ENCODE data around the gene CORO7.
"Not testable (repeated sequence)": the region's sequence is repeated elsewhere in the genome, so short reads cannot be mapped to it uniquely, and the experiment has no call there.

Gene CORO7

GRCh38 chr16:4401094-4401501 is 15.3 kb downstream of the CORO7 start:
- peaks cover 22% of the 10 kb centered on the region for H3K4me1 Mint-ChIP-seq
- peak overlapping the region; percentile 88 for H3K27ac Mint-ChIP-seq
- no peak for ATAC-seq (ENCODE audit: low read depth)
- no peak for DNase-seq (ENCODE audit: low spot score in 2 of 2)
- H3K9me3 Mint-ChIP-seq = no peaks in the 10 kb centered on the region
- H3K36me3 Mint-ChIP-seq = peaks cover 33% of the 10 kb centered on the region
- no peak overlapping the region for H3K4me3 Mint-ChIP-seq
- H3K27me3 Mint-ChIP-seq = no peaks in the 10 kb centered on the region

DNA sequence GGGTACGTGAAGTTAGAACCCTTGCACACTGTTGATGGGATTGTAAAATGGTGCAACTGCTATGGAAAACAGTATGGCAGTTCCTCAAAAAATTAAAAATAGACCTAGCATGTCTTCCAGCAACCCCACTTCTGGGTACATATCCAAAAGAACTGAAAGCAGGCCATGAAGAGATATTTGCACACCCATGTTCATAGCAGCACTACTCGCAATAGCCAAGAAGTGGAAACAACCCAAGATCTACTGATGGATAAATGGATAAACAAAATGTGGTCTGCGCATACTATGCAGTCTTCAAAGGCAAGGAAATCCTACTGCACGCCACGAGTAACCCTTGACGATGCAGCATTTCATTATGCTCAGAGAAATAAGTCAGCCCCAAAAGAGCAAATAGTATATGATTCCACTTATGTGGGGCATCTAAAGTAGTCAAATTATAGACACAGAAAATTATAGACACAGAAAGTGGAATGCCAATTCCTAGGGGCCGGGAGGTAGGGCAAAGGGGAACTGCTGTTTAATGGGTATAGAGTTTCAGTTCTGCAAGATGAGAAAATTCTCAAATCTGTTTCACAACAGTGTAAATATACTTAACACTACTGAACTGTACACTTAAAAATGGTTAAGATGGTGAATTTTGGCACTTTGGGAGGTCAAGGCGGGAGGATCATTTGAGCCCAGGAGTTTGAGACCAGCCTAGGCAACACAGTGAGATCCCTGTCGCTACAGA is 17.2 kb downstream of the CORO7 start:
- H3K9me3 Mint-ChIP-seq = no peaks in the 10 kb centered on the region
- no peak overlapping the region for H3K4me3 Mint-ChIP-seq
- peaks cover 19% of the 10 kb centered on the region for H3K4me1 Mint-ChIP-seq
- peaks cover 28% of the 10 kb centered on the region for H3K36me3 Mint-ChIP-seq
- no peak overlapping the region for H3K27ac Mint-ChIP-seq
- DNase-seq (ENCODE audit: low spot score in 2 of 2) (no peak), ATAC-seq (ENCODE audit: low read depth) (no peak)
- no peaks in the 10 kb centered on the region for H3K27me3 Mint-ChIP-seq

DNA sequence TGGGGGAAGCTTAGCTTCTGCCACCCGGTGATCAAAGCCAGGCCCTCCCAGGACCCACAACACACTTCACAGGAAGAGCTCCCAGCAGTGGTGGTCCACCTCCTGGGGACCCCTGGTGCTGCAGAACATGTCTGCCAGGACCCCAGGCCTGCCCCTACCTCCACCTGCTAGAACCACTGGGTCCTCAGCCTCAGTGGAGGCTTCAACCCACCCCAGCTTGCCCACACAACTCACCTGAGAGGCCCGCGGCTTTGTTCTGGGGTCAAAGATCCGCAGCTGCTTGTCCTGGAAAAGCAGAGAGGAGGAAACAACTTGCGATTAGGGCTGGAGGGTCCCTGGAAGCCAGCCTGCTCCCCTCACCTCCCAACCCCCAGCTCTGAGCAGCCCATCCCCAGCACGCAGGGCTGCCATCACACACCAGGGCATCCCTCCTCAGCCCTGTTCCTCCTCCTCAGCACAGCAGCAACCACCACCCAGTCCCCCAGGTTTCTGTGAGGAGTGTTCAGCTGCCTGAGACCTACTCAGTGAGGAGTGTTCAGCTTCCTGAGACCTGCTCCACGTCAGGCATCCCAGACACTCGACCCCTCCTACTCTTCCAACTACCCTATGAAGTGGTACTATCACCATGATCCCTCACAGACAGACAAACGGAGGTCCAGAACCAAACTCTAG is 21.2 kb downstream of the CORO7 start:
- Mint-ChIP-seq H3K27me3 (no peaks in the 10 kb centered on the region), H3K27ac (peak overlapping the region; percentile 56), H3K36me3 (peaks cover 27% of the 10 kb centered on the region), H3K4me1 (peaks cover 5% of the 10 kb centered on the region), H3K9me3 (no peaks in the 10 kb centered on the region), H3K4me3 (no peak overlapping the region)
- DNase-seq (ENCODE audit: low spot score in 2 of 2) (no peak), ATAC-seq (ENCODE audit: low read depth) (no peak)

DNA sequence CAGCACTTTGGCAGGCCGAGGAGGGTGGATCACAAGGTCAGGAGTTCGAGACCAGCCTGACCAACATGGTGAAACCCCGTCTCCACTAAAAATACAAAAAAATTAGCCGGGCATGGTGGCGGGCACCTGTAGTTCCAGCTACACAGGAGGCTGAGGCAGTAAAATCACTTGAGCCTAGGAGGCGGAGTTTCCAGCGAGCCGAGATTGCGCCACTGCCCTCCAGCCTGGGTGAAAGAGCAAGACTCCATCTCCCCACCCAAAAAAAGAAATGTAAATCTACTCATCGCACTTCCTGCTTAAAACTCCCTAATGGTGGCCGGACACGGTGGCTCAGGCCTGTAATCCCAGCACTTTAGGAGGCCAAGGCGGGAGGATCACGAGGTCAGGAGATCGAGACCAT is 22.5 kb downstream of the CORO7 start:
- peaks cover 22% of the 10 kb centered on the region for H3K36me3 Mint-ChIP-seq
- not testable (repeated sequence) for DNase-seq (ENCODE audit: low spot score in 2 of 2); H3K4me1 Mint-ChIP-seq; H3K27ac Mint-ChIP-seq; H3K4me3 Mint-ChIP-seq; H3K9me3 Mint-ChIP-seq; H3K27me3 Mint-ChIP-seq; ATAC-seq (ENCODE audit: low read depth)

DNA sequence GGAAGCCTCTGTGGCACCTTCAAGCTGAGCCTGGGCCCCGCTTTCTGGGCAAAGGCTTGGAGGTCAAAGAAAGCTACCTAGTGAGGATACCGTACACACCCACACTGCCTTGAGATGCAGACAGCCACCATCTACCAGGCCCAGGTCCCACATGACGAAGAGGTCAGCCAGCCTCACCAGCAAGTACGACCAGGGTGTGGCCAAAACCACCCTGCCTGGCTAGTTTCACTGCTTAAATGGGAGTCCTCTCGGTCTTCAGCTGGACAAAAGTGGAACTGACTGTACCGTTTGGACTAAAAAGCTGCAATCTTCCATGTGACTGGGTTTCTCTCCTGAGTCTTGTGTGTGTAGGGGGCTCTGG is 23.2 kb downstream of the CORO7 start:
- H3K36me3 Mint-ChIP-seq = peaks cover 23% of the 10 kb centered on the region
- no peak overlapping the region for H3K4me3 Mint-ChIP-seq
- ATAC-seq (ENCODE audit: low read depth) = no peak
- no peak overlapping the region for H3K27ac Mint-ChIP-seq
- peaks cover 3% of the 10 kb centered on the region for H3K4me1 Mint-ChIP-seq
- no peaks in the 10 kb centered on the region for H3K9me3 Mint-ChIP-seq
- no peaks in the 10 kb centered on the region for H3K27me3 Mint-ChIP-seq
- no peak for DNase-seq (ENCODE audit: low spot score in 2 of 2)

DNA sequence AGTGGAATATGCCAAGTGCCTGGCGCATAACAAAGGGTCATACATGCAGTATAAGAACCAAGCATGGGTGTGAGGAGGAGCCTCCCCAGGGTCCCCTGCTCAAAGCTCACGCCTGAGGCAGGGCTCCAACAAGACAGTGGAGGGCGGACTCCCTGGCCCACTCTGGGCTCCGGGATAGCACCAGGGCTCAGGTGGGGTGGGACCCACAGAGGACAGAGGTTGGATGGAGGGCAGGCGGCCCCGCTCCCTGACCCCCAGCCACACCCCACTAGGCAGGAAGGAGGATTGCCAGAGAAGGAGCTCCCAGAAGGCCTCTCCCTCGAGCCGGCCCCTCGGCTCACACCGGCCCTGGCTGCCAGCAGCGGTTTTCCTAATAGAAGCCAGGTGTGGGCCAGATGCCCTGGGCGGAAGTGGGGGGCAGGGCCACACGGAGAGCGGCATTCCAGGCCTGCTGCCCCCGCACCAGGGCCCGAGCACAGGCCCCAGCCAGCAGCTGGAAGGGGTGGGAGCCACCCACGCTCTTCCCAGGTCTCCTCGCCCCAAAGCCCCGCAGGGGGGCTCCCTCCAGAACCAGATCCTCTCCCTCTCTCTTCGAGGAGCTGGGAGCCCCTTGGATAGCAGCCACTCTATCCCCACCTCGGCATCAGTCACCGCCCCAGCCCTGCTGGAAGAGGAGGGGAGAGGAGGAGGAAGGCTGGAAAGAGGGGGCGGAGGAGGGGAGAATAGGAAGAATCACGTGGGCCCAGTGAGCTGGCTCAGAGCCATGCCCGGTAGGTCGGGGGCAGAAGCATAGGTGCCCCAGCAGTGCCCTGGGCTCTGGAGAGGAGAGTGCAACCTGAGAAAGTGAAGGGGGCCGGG is 23.8 kb downstream of the CORO7 start:
- peaks cover 3% of the 10 kb centered on the region for H3K4me1 Mint-ChIP-seq
- no peaks in the 10 kb centered on the region for H3K9me3 Mint-ChIP-seq
- H3K4me3 Mint-ChIP-seq = no peak overlapping the region
- DNase-seq (ENCODE audit: low spot score in 2 of 2) (no peak), ATAC-seq (ENCODE audit: low read depth) (no peak)
- no peak overlapping the region for H3K27ac Mint-ChIP-seq
- H3K27me3 Mint-ChIP-seq = no peaks in the 10 kb centered on the region
- peaks cover 23% of the 10 kb centered on the region for H3K36me3 Mint-ChIP-seq

DNA sequence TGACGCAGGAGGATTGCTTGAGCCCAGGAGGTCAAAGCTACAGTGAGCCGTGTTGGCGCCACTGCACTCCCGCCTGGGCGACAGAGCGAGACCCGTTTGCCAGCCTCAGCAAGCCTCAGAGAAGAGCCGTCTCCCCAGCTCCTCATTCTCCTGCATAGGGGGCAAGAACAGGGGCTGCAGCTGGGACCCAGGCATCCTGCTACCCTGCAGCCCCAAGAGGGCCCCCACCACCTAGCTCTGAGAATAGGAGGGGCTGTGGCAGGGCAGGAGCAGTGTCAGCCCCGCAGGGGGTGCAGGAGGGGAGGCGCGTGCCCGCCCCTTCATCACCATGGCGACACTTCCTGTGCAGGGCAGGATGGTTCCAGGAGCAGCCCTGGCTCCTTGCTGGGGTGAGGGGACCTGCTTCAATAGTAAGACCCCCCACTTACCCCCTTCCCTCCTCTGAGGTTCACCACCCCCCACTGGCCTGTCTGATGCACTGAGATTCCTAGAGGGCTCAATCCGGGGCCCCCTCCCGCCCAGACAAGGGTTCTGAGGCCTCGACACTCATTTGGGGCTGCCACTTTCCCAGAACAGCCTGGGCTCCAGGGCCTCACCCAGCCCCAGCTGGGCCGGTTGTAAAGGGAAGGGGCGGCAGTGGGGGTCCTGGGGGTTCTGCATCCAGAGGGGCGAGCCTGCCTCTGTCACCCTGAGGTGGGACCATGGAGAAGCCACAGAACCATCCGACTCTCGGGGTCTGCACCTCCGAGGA is 24.6 kb downstream of the CORO7 start:
- no peak overlapping the region for H3K4me3 Mint-ChIP-seq
- H3K27me3 Mint-ChIP-seq = no peaks in the 10 kb centered on the region
- H3K4me1 Mint-ChIP-seq = peaks cover 3% of the 10 kb centered on the region
- no peak overlapping the region for H3K27ac Mint-ChIP-seq
- peak; percentile 12 for ATAC-seq (ENCODE audit: low read depth)
- peaks cover 26% of the 10 kb centered on the region for H3K36me3 Mint-ChIP-seq
- no peaks in the 10 kb centered on the region for H3K9me3 Mint-ChIP-seq
- no peak for DNase-seq (ENCODE audit: low spot score in 2 of 2)

DNA sequence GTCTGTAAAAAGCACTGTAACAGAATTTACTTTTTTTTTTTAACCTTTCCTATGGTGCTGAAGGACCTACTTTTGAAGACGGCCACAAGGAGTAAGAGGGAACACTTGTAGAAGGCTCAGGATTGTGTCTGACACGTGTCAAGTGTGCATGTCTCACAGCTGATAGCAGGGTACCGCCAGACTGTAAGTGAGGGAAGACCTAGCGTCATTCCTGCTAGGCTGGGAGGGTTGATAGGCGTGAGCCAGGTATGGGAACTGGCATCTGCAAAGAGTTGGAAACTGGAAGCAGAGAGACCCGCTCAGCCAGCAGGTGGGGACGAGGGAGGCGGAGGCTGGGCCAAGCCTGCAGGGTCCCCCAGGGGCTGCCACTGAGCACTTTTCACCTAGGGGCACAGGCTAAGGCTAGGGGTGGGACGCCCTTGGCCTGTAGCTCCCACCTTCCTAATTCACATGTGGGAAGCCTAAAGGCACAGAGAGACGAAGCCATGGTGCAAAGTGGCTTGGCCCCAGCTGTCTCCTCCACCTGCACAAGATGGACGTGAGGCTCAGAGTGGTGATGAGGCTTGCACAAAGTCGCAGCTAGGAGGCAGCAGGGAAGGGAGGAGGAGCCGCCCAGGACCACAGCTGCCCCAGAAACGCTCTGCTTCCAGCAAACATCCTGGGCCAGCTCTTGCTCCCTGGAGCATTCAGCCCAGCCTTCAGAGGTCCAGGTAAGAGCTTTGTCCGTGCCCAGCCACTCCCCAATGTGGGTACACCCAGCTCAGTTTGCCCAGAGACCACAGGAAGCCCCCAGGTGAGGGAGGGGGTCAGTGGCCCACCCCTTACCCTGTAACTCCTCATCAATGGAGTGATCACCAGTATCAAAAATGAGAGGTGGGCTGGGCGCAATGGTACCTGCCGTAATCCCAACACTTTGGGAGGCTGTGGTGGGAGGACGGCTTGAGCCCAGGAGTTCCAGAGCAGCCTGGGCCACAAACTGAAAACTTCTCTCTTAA is 25.8 kb downstream of the CORO7 start:
- no peak overlapping the region for H3K4me3 Mint-ChIP-seq
- H3K27ac Mint-ChIP-seq = no peak overlapping the region
- no peak for DNase-seq (ENCODE audit: low spot score in 2 of 2)
- peaks cover 1% of the 10 kb centered on the region for H3K4me1 Mint-ChIP-seq
- ATAC-seq (ENCODE audit: low read depth) = no peak
- H3K9me3 Mint-ChIP-seq = no peaks in the 10 kb centered on the region
- H3K27me3 Mint-ChIP-seq = no peaks in the 10 kb centered on the region
- peaks cover 23% of the 10 kb centered on the region for H3K36me3 Mint-ChIP-seq

DNA sequence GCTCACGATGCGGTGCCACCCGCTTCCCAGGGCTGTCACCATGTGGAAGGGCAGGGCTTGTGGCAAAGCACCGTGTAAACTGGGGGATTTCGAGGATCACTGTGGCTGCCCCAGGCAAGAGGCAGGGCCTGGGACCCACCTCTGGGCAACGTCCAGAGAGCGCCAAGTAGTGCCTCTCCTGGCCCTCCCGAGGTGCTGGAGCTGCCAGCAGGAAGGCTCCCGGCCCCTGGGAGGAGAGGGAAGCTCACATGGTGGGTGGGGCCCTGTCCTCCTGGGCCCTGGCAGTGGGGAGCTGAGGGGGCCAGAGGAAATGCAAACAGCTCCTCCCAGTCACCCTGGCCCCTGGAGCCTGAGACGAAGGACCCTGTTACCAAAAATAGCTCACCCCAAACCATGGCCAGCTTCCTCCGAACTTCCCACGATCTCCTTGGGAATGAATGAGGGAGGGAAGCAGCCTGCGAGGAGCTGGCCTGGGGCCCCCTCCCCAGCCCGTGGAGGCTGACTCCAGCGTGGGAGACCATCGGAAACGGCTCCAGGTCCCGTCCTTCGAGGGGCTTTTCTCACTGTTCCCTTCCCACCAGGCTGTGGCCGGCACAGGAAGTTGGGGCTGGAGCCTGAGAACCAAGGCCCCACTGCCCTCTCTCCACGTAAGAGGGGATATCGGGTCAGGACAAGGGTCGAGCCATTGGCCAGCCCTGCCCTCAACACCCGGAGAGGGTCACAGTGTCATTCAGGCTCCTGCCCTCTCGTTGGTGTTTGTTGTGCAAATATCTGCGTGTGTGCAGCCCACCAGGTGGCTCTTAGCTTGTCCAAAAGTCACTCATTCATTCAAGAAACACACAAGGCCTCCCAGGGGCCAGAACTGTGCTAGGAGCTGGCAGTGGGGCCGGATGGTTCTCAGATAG is 27.1 kb downstream of the CORO7 start:
- H3K36me3 Mint-ChIP-seq = peaks cover 21% of the 10 kb centered on the region
- no peak overlapping the region for H3K4me3 Mint-ChIP-seq
- no peaks in the 10 kb centered on the region for H3K4me1 Mint-ChIP-seq
- no peak overlapping the region for H3K27ac Mint-ChIP-seq
- no peak for ATAC-seq (ENCODE audit: low read depth)
- no peaks in the 10 kb centered on the region for H3K27me3 Mint-ChIP-seq
- H3K9me3 Mint-ChIP-seq = no peaks in the 10 kb centered on the region
- no peak for DNase-seq (ENCODE audit: low spot score in 2 of 2)

GRCh38 chr16:4388271-4389021 is 27.9 kb downstream of the CORO7 start:
- Mint-ChIP-seq H3K4me1 (no peaks in the 10 kb centered on the region), H3K27me3 (no peaks in the 10 kb centered on the region), H3K9me3 (no peaks in the 10 kb centered on the region), H3K4me3 (no peak overlapping the region), H3K27ac (no peak overlapping the region), H3K36me3 (peaks cover 20% of the 10 kb centered on the region)
- DNase-seq (ENCODE audit: low spot score in 2 of 2) = no peak
- no peak for ATAC-seq (ENCODE audit: low read depth)

DNA sequence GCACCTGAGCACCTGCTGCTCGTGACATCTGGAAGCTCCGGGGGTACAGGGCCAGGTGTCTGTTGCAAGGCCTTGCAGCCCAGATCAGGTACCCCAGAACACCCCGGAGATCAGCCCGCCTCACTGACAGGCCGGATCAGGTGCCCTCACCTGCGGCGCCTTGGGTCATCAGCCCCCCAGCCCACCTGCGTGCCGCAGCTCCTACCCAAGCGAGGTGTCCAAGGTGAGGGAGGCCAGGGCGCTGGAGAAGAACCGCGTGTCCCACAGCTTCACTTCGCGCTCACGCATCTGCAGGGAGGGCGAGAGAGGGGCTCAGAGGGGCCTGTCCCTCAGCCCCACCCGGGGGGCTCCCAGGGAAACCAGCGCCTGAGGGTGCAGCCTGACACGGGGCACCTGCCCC is 28.6 kb downstream of the CORO7 start:
- H3K27me3 Mint-ChIP-seq = no peaks in the 10 kb centered on the region
- no peak for DNase-seq (ENCODE audit: low spot score in 2 of 2)
- peak overlapping the region; percentile 41 for H3K27ac Mint-ChIP-seq
- H3K36me3 Mint-ChIP-seq = peaks cover 24% of the 10 kb centered on the region
- H3K4me1 Mint-ChIP-seq = no peaks in the 10 kb centered on the region
- H3K9me3 Mint-ChIP-seq = no peaks in the 10 kb centered on the region
- ATAC-seq (ENCODE audit: low read depth) = no peak
- H3K4me3 Mint-ChIP-seq = no peak overlapping the region

Data from memory B cell (primary cell).